Inferior parietal cortex (tissue), 1 donor: Measurements from ENCODE around the gene ZNRF3.

Experiments used
- DNase-seq: peaks from one replicate; pipeline ENCODE4 v3.0.0-alpha.2; 2016; ENCODE audit errors: extremely low spot score

Gene ZNRF3

DNA sequence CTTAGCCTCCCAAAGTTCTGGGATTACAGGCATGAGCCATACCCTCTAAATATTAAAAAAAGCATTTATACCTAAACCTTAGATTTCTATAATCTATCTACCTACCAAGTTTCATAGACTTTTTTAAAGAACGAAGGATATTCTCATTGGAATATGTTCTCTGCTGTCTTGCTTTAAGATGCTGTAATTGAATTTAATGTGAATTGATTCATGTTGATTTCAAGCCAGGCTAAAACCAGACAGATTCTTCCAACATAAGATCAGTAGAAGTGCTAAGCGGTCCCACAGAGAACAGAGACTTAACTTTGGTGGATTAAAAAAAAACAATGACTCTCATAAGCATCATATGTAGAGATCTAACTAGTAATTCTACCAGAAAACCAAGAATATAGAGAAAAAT, 203.6 kb downstream of the ZNRF3 start:
- DNase-seq = no peak

GRCh38 chr22:29088809-29089208, 205.4 kb downstream of the ZNRF3 start:
- no peak for DNase-seq

DNA sequence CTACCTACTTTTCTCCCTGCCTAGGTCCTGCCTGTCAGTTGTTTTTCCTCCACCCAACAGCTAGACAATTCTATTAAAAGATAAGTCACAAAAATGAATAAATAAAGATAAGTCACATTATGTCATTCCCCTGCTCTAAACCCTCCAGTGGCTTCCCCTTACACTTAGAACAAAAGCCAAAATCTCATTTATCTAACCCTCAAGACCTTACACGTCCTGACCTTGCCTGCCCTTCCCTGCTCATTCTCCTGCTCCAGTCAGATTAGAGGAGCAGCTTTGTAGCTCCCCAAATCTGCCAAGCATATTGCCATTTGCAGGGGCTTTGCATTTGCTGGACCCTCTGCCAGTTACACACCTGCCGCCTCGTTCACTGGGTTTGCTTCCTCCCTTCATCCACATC, 206.1 kb downstream of the ZNRF3 start:
- no peak for DNase-seq

DNA sequence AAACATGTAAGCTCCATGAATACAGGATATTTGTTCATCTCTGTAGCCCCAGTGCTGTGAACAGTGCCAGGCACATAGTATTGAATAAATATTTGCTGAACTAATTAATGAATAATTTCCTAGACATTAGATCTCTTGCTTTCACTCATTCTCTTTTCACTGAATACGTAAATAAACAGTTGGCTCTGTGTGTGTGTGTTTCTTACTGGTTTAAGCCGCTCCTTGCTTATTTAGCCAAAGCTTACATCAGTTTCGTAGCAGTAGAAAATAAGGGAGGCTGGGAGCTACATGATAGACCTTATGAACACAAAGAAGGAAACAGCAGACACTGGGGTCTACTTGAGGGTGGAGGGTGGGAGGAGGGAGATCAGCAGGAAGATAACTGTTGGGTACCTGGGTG, 206.7 kb downstream of the ZNRF3 start:
- no peak for DNase-seq

DNA sequence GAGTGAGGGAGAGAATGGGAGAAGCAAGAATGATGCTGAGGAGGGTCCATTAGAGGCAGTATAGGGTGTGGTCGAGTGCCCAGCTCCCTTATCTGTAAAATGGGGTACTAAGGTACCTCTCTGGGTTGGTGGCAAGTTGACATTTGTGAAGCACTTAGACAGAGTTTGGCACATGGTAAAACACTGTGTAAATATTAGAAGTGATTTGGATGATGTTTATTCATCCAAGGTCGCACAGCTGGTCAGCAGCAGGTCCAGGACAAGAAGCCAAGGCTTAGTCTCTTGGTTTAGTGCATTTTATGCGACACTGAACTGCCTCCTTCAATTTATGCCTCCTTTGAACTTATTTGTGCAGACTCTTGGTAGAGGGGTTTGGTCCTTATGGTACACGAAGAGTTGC, 208.9 kb downstream of the ZNRF3 start:
- no peak for DNase-seq

DNA sequence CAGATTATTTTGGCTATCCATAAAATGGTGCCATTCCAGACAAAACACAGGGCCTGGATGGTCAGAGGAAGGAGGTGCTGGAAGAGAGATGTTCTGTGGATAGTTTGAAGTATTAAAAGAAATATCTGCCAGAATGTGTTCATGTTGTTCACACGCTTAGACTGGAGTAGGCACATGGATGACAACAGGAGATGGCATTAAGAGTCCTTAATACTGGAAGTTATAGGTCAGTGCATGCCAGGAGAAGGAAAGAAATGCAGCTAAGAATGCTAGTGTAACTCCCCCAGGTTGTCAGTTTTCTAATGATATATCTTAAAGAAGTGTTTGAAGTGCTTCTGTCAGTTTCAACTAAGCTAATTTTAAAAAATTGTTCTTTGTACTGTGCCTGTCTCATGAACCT, 209.7 kb downstream of the ZNRF3 start:
- no peak for DNase-seq

DNA sequence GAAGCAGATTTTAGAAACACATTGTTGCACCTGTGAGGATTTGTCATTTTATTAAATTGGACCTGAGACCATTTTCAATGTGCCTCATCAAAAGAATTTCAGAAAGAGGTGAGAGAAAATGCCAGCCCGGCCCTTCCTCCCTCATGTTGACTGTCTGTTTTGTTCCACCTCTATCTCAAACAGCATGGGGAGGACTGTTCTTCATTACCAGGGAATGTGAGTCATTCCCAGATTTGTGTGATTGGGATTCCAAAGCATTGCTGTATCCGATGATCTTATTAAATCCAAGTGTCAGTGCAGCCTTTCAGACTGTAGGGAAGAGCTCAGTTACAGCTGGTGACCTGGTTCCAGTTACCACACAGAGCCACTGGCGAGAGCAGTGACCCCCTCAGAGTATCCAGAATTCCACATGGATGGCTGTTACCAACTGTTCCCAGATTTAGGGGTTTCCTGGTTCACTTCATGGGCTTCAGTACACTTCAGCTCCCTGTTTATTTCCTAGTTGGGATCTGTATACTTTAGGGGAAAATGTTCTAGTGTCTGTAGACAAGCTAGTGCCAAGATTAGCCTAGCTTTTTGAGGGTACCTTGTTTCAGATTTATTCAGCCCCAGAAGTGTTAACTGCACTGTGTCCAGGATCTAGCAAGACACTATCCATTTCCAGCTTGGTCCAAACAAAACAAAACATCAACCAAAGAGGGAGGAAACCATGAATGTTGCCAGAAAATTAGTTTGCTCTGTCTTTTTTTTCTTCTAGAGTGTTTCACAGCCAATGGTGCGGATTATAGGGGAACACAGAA, 210.3 kb downstream of the ZNRF3 start:
- DNase-seq = no peak

DNA sequence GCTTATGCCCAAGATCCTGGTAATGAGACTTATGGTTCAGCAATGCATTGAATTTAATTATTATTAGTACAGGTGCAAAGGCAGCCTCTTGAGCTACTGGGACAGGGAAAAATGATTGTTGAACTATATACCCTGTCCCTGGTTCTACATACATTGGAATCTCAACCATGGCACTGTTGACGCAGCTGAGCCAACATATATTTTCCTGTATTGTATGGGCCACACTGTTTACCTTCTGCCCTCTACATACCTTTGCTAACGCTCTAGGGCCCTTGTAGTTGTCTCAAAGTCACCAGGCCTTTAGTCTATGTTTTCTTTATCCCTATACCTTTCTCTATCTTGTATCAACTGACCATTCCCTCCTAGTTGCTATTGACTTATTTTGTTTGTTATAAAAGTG, 212.1 kb downstream of the ZNRF3 start:
- DNase-seq = no peak

GRCh38 chr22:29096736-29097669, 213.6 kb downstream of the ZNRF3 start:
- peak; percentile 42 for DNase-seq

DNA sequence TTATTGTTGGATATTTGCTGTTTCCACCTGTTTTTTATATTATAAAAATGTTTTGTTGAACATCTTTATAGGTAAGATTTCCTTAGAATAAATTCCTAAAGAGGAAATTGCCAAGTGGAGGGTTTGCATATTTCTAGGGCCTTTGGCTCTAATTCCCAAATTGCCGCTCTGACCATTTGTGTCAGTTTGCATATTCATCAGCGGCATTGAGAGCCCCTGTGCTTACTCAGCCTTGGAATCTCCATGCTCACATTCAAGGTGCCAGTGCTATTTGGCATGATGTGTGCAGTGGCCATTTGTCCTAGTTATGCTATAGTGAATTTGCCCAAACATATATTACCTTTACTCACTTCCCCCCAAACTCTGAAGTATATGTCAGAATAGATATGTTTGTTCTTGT, 214.9 kb downstream of the ZNRF3 start:
- DNase-seq = no peak

- no peak for DNase-seq
Measured at GRCh38 chr22:29102300-29102699, 218.9 kb downstream of the ZNRF3 start.

GRCh38 chr22:29103121-29103520, 219.7 kb downstream of the ZNRF3 start:
- no peak for DNase-seq

GRCh38 chr22:29105468-29105867, 222.1 kb downstream of the ZNRF3 start:
- DNase-seq = no peak

GRCh38 chr22:29106839-29107238, 223.5 kb downstream of the ZNRF3 start:
- DNase-seq = no peak
